NCI-H2029 treated with DMSO at 0.1 percent for 48 hours (cell line): ENCODE data around the gene VPS13A.

Experiments
- DNase-seq: peaks from one replicate; lab custom pipeline; 2025; lab: John Stamatoyannopoulos, UW

VPS13A gene

GRCh38 chr9:77177143-77177893 is at the start of gene VPS13A:
VPS13A (plus strand) TSS chr9:77177534; CDS start chr9:77177705, 171 bp downstream.
- DNase-seq: peak; percentile 68

- no peak for DNase-seq
Measured at GRCh38 chr9:77128125-77128789, 49.1 kb upstream of the VPS13A start.

- DNase-seq: no peak
Measured at GRCh38 chr9:77131399-77131798, 45.9 kb upstream of the VPS13A start.

- no peak for DNase-seq
Measured at GRCh38 chr9:77133011-77133410, 44.3 kb upstream of the VPS13A start.

- DNase-seq: no peak
Measured at GRCh38 chr9:77142366-77142765, 35.0 kb upstream of the VPS13A start.

- no peak for DNase-seq
Measured at GRCh38 chr9:77149879-77150278, 27.5 kb upstream of the VPS13A start.

DNA sequence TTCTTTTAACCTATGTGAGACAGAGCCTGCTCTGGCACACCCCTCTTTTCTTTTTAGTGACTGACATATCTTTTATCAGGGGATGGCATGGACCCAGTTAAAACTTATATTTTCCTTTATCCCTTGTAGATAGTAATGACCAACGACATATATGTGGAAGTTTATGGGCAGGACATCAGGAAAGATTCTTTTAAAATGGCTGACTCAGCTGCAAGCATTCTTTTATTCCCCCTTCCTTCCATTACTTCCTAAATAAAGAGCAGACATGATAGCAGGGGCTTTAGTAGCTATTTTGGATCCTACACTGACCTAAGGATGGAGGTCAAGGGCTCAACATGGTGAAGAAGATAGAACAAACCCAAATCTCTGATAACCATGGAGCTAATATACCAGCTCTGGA is 25.0 kb upstream of the VPS13A start:
- DNase-seq: no peak

- DNase-seq: no peak
Measured at GRCh38 chr9:77156646-77157371, 20.5 kb upstream of the VPS13A start.

DNA sequence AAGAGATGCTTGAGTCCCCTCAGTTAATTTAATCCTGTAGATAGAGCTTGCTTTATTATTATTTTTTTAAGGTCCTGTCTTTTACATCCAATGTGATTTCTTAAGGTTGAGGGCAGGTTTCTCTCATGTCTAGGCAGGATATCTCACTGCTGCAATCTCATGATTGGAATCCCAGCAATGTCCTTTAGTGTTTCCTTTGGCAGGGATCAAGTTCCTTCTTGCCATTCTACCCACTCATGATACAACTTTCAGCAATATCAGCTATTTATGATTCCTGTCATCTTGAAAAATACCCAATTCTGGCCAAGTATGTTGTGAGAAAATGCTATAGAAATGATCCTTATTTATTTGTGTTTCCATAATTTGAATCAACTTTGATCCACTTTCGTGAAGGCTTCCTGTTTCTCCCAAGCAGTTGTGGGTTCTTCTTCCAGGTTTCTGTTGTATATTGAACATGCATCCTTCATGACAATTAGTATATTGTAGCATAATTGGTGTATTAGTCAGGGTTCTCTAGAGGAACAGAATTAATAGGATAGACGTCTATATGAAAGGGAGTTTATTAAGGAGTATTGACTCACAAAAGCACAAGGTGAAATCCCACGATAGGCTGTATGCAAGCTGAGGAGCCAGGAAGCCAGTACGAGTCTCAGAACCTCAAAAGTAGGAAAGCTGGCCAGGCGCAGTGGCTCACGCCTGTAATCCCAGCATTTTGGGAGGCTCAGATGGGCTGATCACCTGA is 18.4 kb upstream of the VPS13A start:
- no peak for DNase-seq

DNA sequence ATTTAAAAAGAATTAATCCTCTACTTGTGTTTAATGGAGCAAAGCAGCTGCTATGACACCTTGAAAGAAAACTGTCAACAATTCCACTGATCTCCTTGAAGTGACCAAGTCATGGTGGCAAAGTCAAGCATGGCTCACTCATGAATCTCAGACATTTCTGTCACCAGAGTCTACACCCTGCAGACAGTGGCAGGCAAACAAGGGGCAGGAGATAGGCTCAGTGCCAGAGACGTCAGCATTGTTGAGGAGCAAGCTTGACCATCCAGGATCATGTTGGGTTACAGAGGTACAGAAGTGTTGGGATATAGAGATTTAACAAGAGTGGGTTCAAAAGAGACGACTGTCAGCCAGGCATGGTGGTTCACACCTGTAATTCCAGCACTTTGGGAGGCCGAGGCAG is 16.1 kb upstream of the VPS13A start:
- no peak for DNase-seq

- DNase-seq: no peak
Measured at GRCh38 chr9:77161966-77162365, 15.4 kb upstream of the VPS13A start.

DNA sequence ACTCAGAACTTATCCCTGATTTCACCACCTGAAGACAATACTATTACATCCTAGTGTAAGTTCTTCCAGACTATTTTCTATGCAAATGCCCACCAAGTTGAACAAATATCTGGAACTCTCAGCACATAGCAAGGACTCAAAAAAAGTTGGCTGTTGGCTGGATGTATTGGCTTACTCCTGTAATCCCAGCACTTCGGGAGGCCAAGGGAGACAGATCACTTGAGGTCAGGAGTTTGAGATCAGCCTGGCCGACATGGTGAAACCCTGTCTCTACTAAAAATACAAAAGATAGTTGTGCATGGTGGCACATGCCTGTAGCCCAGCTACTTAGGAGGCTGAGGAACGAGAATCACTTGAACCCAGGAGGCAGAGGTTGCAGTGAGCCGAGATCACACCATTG is 15.0 kb upstream of the VPS13A start:
- DNase-seq: no peak

DNA sequence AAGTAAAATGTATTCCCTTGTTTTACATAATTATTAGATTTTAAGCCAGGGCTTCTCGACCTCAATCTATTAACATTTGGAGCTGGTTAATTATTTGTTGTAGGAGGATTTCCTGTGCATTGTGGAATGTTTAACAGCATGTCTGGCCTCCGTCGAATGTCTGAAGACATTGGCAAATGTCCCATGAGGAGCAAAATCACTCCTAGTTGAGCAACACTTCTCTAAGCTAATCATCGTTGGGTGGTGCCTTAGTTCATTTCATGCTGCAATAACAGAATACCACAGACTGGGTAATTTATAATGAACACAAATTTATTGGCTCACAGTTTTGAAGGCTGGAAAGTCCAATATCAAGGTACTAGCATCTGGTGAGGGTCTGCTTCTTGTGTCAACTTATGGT is 13.4 kb upstream of the VPS13A start:
- DNase-seq: no peak

GRCh38 chr9:77166193-77166592 is 11.1 kb upstream of the VPS13A start:
- no peak for DNase-seq

DNA sequence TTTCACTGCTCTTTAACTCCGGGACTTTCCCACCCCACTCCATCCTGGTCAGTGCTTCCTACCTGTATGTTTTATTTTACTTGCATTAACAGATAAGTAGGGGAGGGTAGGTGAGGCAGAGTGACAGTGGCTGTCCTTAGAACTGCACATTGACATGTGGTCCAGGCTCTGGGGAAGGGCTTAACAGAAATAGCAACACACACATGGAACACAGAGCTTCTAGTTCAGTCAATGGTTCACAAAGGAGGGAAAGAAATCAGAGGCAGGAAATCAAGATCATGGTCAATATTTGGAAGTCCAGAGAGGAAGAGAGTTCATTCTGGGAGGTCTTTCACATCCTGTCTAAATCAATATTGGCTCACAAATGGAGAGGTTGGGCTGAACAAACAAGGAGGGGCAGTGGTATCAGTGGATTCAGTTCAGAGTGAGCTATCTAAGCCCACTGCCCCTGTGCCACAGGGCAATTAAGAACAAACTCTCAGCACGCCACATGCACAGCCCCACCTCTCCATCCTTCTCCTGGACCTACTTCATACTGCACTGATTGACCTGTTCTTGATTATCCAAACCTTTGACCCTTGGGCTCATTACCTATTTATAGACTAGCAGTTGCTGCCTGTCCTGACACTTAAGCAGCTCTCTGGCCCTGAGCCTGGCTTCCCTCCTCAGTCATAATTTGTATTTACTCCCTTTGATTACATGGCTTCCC is 6.2 kb upstream of the VPS13A start:
- no peak for DNase-seq

GRCh38 chr9:77175151-77175550 is 2.2 kb upstream of the VPS13A start:
- DNase-seq: no peak

DNA sequence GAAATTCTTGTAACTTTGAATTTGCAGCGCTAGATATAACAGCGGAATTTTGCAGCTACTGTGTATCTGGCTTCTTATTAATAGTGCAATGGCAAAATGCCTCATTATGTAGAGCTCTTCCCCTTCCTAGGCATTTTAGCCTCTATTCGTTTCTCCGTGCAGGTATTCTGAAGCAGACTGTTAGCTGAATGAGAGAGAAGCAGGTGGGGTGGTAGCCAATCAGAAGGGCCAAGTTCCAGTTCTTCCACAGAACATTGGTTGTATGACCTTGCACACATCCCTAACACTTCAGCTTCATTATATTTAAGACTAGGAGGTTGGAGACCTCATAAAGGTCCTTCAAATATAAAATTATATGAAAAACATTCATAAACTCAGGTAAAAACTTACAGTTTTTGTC is 1.2 kb upstream of the VPS13A start:
- DNase-seq: no peak

- DNase-seq: no peak
Measured at GRCh38 chr9:77176686-77177142, 620 bp upstream of the VPS13A start.

- peak; percentile 20 for DNase-seq
Measured at GRCh38 chr9:77177894-77178794, 810 bp downstream of the VPS13A start.

DNA sequence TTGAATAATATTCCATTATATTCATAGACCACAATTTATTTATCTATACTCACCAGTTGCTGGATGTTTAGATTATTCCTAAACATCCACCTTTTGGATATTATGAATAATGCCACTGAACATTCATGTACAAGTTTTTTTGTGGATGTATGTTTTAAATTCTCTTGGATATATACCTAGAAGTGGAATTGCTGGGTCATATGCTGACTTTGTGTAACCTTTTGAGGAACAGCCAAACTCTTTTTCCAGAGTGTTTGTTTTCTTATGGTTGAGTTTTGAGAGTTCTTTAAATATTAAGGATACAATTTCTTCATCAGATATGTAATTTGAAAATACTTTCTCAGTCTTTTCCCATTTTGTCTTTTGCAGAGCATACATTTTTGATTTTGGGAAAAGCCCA is 2.7 kb downstream of the VPS13A start:
- no peak for DNase-seq

GRCh38 chr9:77183581-77183980 is 6.2 kb downstream of the VPS13A start:
- DNase-seq: no peak
